ENCODE results near the gene KIF19. TPM values are rescaled to one million over a fixed set of nuclear protein-coding genes. Genes with fewer than 3 reads are reported as not detected.

KIF19 gene
- total RNA-seq, 1 donor from 2014 or later, result not detected

GRCh38 chr17:74379495-74380085 is 53.6 kb downstream of the KIF19 start:
- H3K4me3 Mint-ChIP-seq (ENCODE audit: unreplicated experiment), result no peak overlapping the region
- peaks cover 4% of the 10 kb centered on the region for H3K4me1 Mint-ChIP-seq (ENCODE audit: unreplicated experiment)
- no peak overlapping the region for H3K27ac Mint-ChIP-seq (ENCODE audit: unreplicated experiment)
- H3K36me3 Mint-ChIP-seq (ENCODE audit: unreplicated experiment), result no peaks in the 10 kb centered on the region
- TF ChIP-seq CTCF (IDR thresholded peaks at IDR 0.05), result peak; percentile 96
- DNase-seq (ENCODE audit: extremely low spot score, unreplicated experiment), result peak; percentile 95
- H3K27me3 Mint-ChIP-seq (ENCODE audit: unreplicated experiment), result peaks cover 22% of the 10 kb centered on the region
- H3K9me3 Mint-ChIP-seq (ENCODE audit: unreplicated experiment), result no peaks in the 10 kb centered on the region

GRCh38 chr17:74380086-74380958 is 54.3 kb downstream of the KIF19 start:
- H3K27ac Mint-ChIP-seq (ENCODE audit: unreplicated experiment), result no peak overlapping the region
- no peaks in the 10 kb centered on the region for H3K36me3 Mint-ChIP-seq (ENCODE audit: unreplicated experiment)
- H3K27me3 Mint-ChIP-seq (ENCODE audit: unreplicated experiment), result peaks cover 22% of the 10 kb centered on the region
- no peak for DNase-seq (ENCODE audit: extremely low spot score, unreplicated experiment)
- no peaks in the 10 kb centered on the region for H3K9me3 Mint-ChIP-seq (ENCODE audit: unreplicated experiment)
- H3K4me3 Mint-ChIP-seq (ENCODE audit: unreplicated experiment), result no peak overlapping the region
- TF ChIP-seq CTCF (IDR thresholded peaks at IDR 0.05), result no peak
- peaks cover 4% of the 10 kb centered on the region for H3K4me1 Mint-ChIP-seq (ENCODE audit: unreplicated experiment)

GRCh38 chr17:74380959-74381808 is 55.2 kb downstream of the KIF19 start:
- H3K27me3 Mint-ChIP-seq (ENCODE audit: unreplicated experiment), result peaks cover 17% of the 10 kb centered on the region
- H3K4me3 Mint-ChIP-seq (ENCODE audit: unreplicated experiment), result no peak overlapping the region
- H3K27ac Mint-ChIP-seq (ENCODE audit: unreplicated experiment), result no peak overlapping the region
- H3K9me3 Mint-ChIP-seq (ENCODE audit: unreplicated experiment), result no peaks in the 10 kb centered on the region
- TF ChIP-seq CTCF (IDR thresholded peaks at IDR 0.05), result no peak
- DNase-seq (ENCODE audit: extremely low spot score, unreplicated experiment), result no peak
- H3K36me3 Mint-ChIP-seq (ENCODE audit: unreplicated experiment), result no peaks in the 10 kb centered on the region
- peaks cover 4% of the 10 kb centered on the region for H3K4me1 Mint-ChIP-seq (ENCODE audit: unreplicated experiment)

GRCh38 chr17:74383141-74383540 is 57.1 kb downstream of the KIF19 start:
- Mint-ChIP-seq H3K27ac (ENCODE audit: unreplicated experiment) (no peak overlapping the region), H3K36me3 (ENCODE audit: unreplicated experiment) (no peaks in the 10 kb centered on the region), H3K4me3 (ENCODE audit: unreplicated experiment) (no peak overlapping the region), H3K27me3 (ENCODE audit: unreplicated experiment) (peaks cover 5% of the 10 kb centered on the region), H3K4me1 (ENCODE audit: unreplicated experiment) (peaks cover 5% of the 10 kb centered on the region), H3K9me3 (ENCODE audit: unreplicated experiment) (no peaks in the 10 kb centered on the region)
- TF ChIP-seq CTCF (IDR thresholded peaks at IDR 0.05), result no peak
- DNase-seq (ENCODE audit: extremely low spot score, unreplicated experiment), result no peak
